ENCODE results near the gene ACTR2.

Gene ACTR2

DNA sequence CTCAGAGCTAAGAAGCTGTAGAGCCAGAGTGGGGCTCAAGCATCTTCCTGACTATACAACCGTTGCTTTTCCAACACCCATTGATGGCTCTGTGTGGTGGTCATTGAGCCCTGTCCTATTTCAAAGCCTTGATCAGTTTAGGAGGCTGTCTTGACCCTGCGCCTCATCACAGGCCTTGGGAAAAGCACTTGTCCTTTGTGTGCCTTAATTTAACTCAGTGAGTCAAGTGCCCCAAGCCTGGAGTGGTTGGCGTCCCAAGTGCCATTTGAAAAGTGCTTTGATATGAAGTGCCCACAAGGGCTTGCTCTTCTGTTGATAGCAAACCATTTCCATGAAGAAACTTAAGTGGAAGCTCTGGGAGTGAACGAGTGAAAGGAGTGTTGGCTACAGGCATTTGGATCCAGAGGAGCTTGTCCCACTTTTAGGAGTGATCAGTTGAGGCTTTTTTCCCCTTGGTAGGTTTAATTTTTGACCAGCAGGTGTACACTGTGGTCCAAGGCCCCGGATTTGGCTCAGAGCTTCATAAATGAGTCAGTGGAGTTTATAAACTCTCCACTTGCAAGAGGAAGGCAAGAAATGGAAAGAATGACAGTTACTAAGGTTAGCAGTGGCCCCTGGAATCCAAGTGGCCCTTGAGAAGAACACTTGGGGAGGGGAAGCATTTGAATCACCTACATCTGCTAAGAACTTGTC is 50.3 kb downstream of the ACTR2 start:
- no peak for DNase-seq (ENCODE audit: low read depth in 2 of 2, low spot score in 1 of 2)

DNA sequence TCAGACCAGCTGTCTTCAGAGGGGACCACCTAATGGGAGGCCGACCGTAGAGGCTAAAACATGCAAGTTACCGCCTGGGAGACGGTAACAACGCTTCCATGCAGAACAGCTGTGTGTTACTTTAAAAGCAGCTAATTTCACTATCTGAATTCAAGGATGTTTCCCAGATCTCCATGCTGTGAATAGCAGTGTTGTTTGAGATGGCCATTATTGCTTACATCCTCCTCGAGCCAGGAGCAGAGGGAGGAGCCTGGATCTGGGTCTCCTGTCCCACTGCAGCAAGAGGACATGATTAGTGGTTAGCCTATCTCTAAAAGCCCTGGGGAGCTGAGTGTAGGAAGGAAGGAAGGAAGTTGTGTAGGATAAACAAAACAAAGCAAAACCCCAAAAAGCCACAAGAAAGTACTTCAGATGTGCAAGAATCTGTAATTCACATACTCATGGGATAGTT is 50.9 kb downstream of the ACTR2 start:
- DNase-seq (ENCODE audit: low read depth in 2 of 2, low spot score in 1 of 2), result no peak

DNA sequence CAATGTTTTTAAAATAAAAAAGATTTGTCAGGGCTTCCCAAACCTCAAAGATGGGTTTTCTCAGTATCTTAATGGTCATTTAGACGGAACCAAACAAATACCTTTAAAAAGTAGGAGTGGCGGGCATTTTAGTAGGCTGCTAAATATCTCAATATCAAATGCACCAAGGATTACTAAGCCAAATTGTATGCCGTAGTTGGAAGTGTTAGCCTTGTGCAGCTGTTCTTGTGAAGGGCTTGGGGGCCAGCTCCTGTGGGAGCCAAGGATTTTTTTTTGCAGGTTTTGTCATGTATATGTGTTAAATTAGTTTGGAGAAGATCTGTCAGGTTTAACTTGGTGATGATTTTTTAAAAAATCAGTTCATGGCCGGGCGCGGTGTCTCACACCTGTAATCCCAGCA is 52.1 kb downstream of the ACTR2 start:
- no peak for DNase-seq (ENCODE audit: low read depth in 2 of 2, low spot score in 1 of 2)

DNA sequence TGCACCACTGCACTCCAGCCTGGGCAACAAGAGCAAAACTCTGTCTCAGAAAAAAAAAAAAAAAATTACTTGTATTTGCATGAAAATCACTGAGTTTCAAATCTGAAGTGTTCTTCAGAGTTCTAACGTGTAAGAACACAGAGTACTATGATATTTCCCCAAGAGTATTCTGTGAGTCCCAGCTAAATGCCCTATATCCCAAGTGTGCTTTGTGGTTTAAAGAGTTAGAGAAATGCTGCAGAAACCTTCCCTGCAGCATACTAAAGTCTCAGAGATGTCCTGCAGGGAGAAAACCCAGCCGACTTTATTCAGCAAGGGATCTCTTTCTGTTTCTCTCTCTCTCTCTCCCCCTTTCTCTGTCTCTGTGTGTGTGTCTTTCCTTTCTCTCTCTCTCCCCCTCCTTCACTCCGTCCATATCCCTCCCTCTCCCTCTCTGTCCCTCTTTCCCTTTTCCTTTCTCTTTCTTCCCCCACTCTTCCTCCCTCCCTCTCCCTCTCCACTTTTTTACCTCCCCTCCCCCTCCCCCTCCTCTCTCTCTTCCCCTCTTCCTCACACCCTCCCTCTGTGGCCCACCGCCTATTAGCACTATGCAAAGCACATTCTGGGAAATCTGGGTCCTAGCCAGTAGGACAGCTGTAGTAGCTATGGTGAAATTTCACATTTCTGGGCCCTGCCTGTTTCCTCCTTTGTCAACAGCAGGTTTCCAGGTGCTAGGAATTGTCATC is 54.2 kb downstream of the ACTR2 start:
- no peak for DNase-seq (ENCODE audit: low read depth in 2 of 2, low spot score in 1 of 2)

DNA sequence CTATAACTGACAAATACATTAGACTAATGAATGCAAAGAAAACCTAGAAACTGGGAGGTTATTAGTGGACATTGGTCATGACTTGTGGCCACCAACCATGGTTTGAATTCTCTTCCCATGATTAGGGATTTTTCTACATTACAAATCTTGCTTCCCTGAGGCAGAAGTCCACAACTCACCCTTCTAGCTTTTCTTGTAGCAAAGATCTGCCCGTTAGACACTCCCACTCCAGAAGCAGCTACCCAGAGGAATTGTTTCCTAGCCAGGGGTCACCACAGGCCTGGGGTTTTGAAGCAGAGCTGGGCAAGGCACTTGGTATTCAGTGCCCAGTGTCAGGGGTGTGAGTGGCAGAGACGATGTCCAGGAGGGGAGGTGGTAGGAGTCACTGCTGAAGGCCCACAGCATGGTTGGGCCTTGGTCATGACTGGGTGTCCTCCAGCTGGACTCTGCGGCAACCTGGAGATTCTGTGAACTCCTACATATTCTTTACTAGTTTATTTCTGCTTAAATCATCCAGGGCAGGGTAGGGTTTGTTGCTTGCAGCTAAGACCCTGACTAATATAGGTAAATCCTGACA is 54.9 kb downstream of the ACTR2 start:
- DNase-seq (ENCODE audit: low read depth in 2 of 2, low spot score in 1 of 2), result no peak

DNA sequence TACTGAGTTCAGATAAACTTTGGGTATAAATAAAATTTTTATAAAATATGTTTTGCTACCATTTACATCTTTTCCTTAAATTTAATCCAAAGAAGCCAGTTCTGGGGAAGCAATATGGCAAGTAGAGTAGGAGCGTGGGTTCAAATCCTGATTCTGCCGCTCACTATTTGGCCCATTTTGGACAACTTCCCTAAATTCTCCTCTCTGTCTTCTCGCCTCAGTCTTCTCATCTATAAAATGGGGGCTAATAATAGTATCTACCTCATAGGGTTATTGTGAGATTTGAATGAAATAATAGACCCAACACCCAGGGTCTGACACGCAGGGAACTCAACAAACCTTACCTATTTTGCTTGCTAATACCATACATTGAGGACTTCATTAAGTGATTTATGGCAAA is 59.7 kb downstream of the ACTR2 start:
- DNase-seq (ENCODE audit: low read depth in 2 of 2, low spot score in 1 of 2), result no peak

DNA sequence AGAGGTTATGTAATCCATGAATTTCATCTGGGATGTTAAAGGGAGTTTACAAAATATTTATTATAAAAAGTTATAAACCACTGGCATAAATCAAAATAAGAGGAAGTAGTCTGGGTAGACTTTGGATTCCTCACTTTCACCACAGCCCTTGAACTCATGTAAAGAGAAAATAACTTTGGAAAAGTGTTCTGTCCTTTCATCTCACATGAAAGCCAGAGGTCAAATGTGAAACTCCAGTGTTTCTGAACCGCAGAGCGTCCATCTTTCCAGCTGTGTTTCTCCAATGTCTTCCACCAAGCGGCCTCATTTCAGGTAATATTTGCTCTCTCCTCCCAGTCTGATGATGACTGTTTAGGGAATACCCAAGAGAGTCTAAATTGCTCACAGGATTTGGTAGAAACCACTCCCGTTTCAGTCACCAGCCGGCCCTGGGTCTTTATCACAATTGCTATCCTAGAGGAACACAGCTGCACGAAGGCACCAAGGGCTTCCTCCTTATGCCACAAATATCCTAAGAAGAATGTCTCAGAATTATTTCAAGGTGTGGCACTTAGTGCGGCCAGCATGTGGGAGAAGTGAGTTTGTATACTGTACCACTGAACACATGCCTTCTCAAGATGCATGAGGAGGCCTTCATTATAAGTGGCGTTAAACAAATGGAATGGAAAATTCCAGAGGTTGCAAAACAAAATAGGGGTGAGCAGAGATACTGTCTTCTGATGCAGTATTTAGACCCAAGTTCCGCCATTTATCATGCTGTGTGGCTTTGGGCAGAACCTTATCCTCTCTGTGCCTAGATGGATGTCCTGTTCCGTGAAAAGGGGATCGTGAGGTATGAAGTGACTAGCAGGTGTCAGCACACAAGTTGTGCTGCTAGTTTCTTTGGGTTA is 63.8 kb downstream of the ACTR2 start:
- DNase-seq (ENCODE audit: low read depth in 2 of 2, low spot score in 1 of 2), result no peak

DNA sequence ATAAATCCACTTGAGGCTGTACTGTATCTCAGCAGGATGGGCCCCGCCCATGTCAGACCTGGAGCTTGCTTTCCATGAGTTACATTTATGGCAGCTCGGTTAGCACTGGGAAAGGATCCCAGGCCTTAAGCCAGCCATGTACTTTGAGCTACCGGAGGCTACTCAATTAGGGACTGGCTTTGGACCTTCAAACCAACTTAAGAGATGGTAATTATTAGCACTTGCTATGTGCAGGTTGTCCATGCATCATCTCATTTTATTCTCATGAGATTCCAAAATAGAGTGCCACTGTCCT is 64.4 kb downstream of the ACTR2 start:
- no peak for DNase-seq (ENCODE audit: low read depth in 2 of 2, low spot score in 1 of 2)

DNA sequence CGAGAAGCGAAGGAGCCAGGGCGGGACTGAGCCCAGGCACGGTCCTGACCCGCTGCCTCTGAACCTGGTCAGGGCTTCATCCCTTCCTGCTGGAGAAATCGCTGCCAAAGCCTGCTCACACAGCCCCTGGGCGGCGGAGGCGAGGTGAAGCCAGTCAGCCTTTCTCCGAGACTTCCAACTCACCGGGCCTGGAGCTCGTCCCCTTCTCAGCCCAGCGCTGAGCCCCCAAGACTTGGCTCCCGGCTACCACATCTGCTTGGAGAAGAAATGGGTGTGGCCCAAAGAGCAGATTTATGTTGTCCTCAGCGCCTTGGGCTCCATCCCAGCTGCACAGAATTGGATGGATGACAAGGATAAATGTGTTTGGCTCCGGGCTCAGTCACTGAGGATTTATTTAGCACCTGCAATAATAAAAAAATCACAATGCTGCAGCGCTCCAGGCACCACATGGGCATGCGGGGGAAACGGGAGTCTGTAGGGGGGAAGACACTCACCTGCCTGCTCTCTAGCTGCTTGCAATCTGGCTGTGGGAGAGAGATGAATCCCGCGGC is 64.9 kb downstream of the ACTR2 start:
- no peak for DNase-seq (ENCODE audit: low read depth in 2 of 2, low spot score in 1 of 2)

DNA sequence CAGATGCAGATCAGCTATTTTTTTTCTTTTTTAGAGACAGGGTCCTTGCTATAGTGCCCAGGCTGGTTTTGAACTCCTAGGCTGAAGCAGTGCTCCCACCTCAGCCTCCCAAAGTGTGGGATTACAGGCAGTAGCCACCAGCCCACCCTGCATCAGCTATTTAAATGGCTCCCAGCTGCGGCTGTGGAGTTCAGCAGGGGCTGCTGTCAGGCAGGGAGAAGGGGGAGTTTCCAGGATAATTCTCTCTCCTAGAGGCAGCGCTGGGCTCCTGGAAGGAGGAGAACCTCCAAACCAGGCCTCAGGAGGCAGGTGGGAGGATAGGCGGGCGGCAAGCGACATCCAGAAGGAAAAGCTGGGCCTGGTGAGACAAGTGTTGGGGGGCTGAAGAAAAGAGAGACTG is 65.7 kb downstream of the ACTR2 start:
- DNase-seq (ENCODE audit: low read depth in 2 of 2, low spot score in 1 of 2), result no peak

DNA sequence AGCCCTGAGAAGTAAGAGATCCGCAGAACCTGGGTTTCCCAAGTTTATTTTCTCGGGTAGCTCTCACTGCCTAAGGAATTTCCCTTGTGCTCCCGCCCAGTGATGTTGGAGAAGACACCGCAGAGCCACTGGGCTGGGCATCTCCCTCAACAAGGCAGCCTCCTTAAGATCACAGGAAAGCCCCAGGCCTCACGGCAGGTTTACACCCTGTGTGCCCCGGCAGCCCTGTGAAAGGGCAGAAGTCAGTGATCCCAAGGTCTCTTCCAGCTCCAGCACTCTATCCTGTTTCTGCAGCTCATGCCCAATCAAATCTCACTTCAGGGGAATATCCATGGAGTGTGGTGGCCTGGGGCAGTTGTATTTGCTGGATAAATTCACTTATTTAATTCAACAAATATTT is 66.5 kb downstream of the ACTR2 start:
- DNase-seq (ENCODE audit: low read depth in 2 of 2, low spot score in 1 of 2), result no peak

DNA sequence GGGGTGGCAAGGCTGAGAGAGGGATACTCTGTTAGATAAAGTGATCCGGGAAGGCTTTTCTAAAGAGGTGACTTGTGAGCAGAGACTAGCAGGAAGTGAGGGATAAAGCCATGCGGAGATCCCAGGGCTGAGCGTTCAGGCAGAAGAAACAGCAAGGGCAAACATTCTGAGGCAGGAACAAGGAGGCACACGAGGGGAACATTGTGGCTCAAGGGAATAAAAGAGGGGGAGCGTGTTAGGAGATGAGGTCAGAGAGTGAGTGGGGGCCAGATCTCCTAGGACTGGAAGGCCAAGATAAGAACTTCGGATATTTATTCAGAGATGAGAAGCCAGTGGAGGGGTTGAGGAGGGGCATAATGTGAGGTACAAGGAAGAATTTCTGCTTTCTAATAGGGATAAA is 67.1 kb downstream of the ACTR2 start:
- no peak for DNase-seq (ENCODE audit: low read depth in 2 of 2, low spot score in 1 of 2)

DNA sequence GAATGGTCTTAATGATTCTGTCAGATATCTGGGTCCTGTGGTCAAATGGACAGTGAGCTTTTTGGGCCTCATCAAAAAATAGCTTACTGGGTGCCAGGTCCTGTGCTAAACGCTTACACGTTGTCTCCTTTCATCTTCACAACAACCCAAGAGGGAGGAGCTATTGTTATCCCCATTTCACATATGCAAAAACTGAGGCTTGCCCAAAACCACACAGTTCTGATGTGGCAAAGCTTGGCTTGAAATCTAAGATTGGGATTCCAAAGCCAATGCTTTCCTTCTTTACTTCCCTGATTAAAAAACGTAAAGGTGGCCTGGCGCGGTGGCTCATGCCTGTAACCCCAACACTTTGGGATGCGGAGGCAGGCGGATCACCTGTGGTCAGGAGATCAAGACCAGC is 69.3 kb downstream of the ACTR2 start:
- no peak for DNase-seq (ENCODE audit: low read depth in 2 of 2, low spot score in 1 of 2)

DNA sequence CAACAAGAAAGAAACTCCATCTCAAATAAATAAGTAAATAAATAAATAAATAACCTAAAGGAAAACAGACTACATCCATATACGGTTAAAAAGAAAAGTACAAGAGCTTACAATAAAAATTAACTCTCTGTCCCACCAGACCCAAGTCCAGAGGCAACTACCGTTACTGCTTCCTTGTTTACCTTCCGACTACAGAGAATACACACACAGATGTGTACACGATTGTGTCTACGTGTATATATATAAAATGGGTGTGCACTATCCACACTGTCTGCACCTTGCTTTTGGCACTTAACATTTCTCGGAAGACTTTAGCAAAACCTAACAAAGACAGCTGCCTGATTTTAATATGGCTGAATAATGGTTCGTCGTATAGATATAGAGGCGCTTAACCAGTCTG is 69.9 kb downstream of the ACTR2 start:
- DNase-seq (ENCODE audit: low read depth in 2 of 2, low spot score in 1 of 2), result no peak

DNA sequence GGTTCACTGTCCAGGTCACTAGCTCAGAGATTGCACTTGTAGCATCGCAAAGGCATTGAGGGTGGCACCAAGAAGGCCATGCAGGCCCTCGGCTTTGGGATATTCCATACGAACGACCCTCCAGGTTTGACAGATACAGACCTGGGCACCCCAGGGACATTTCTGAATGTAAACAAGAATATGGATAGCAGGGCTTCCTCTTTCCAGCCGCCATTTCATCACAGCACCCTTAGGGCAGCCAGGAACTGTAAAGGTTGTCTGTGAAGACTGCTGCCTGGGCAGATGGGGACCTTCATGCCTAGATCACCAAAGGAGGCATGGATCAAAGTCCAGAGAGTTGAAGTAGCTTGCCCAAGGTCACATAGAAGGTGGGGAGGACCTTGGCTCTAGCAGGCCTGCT is 70.5 kb downstream of the ACTR2 start:
- DNase-seq (ENCODE audit: low read depth in 2 of 2, low spot score in 1 of 2), result no peak

DNA sequence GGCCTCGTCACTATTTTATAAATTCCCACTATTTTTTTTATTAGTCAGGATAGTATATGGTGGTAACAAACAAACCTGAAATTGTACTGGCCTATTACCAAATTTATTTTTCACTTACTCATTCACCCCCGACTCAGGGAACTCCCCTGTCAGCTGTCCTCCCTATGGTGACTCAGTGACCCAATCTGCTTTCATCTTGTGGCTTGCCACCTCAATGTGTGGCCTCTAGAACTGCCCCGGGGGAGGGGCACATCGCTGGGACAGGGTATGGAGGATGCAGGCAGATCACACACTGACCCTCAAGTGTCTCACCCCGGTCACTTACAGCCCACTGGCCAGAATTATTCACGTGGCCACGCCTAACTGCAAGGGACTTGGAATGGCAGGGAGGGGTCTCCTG is 71.6 kb downstream of the ACTR2 start:
- peak in 1 of 2 donors; percentile 12 for DNase-seq (ENCODE audit: low read depth in 2 of 2, low spot score in 1 of 2)

DNA sequence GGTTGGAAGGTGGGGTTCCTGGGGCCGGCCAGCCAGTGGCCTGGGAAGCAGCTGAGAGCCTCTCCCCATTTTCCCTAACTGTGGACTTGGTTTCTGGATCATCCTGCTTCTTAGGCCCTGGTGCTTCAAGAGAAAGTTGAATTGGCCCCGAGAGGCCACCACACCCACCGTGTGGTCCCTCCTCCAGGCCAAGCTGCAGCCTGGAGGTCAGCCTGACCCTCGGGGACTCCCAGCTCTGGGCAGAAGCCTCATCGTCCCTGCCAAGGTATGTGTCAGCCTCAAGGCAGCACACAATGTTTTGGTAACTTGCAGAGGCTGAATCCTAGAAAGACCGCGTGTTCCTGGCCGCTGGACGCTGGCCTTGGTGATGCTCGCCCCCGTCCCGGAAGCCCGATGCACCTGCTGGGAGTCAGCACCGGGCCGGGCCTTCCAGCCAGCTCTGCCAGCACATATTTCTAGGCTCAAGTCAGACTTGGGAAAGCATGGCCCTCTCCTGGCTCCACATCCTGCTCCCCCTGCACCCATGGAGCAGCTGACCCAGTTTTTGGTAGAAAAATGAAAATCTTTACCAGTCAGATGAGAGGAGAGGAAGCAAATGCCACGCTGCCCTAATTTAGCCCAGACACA is 72.6 kb downstream of the ACTR2 start:
- no peak for DNase-seq (ENCODE audit: low read depth in 2 of 2, low spot score in 1 of 2)

DNA sequence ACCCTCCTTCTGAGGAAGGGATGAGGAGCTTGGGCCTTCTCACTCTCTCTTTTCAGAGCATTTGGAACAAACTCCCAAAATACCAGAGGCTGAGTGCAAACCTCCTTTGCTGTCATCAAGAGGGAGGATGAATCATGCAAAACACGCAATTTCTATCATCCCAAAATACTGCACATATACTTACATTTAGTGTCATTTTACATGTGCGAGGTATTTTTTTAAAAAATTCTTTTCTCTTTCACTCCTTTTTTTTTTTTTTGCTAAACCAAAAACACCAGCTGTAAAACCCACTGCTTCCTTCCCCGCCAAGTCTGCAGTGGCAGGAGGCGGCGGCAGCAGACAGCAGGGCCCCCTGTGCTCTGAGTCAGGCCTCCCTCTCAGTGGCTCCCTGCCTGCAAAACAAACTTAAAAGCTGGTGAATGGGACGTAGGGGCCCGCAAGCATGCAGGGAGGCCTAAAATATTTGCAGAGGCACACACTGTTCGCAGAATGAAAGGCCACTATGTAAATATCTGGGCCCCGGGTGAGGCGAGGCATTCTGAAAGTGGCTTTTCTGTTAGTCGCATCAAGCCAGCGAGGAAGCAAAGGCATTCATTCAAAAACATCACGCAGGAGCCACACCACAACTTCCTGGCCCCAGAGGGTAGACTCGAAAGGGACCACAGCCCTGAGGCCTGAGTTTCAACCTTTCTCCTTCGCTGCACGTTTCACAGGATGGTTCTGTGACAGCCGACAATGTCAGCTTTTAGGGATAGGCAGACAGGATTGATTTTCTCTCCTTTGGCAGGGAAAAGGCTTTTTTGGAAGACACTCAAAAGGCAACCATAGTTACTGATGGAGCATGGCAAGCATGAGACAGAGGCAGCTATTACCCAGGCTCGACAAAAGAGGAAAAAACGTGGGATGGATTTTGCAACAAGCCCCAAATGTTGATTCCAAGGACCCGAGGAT is 73.4 kb downstream of the ACTR2 start:
- DNase-seq (ENCODE audit: low read depth in 2 of 2, low spot score in 1 of 2), result peak; percentile 20 to 56

DNA sequence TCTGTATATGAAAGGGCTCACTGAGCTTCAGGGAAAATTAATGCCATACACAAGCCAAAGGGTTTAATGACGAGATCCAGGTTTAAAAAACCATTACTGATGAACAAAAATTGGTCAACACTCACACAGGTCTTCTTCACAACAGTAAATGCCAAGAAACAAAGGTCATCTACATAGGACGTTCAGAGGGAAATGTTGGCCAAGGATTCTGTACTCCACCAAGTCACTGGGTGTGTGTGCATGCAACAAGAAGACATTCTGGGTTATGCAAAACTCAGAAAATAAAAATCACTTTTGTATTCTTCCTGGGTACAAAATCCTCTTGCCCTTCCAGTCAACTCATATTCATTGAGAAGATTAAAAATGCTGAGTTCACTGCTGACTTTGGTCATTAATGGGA is 78.3 kb downstream of the ACTR2 start:
- DNase-seq (ENCODE audit: low read depth in 2 of 2, low spot score in 1 of 2), result no peak

DNA sequence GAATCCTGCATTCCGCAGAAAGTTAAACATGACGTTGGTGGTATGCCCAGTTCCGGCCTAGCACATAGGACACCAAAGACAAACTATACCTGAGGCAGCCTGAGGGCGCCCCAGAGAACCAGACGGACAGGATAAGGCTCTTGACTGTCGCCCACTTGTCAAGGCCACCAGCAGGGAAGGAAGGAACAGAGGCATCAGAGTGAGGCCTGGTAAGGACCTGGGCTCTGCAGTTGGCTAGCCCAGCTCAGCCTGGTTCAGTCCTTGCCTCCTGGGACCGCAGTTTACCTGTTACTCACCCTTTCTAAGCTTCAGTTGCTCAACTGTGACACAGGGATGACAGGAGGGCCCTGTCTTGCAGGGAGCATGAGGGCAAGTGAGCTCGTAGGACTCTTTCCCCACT is 82.1 kb downstream of the ACTR2 start:
- no peak for DNase-seq (ENCODE audit: low read depth in 2 of 2, low spot score in 1 of 2)

Data from stimulated activated CD8-positive, alpha-beta memory T cell treated with anti-CD3 and anti-CD28 coated beads, Interleukin-4, amount 100 ng/mL, for 4 hours (primary cell).